Lower lobe of right lung (tissue), 2 donors: ENCODE results near the gene LGALS7B. TPM values are rescaled to one million over a fixed set of nuclear protein-coding genes. Genes with fewer than 3 reads are reported as not detected.
"Not testable (repeated sequence)": the region's sequence is repeated elsewhere in the genome, so short reads cannot be mapped to it uniquely, and the experiment has no call there.

Experiments
- ATAC-seq, 2 donors: fragments of 200-7000 bp; cut with Tn5 transposase; one replicate each; pipeline ENCODE4 v1.9.1; 2020 to 2022; ENCODE audit warnings: mild to moderate bottlenecking in 2 of 2, moderate library complexity in 2 of 2
- DNase-seq: peaks from one replicate; pipeline ENCODE4 v3.0.0-alpha.2; 2020
- H3K27ac ChIP-seq: fragments of 200-600 bp; one replicate; pipeline ENCODE4 v1.8.0; 2022
- H3K27me3 ChIP-seq: fragments of 200-600 bp; one replicate; pipeline ENCODE4 v1.8.0; 2022; ENCODE audit warnings: low read depth
- H3K36me3 ChIP-seq: fragments of 200-600 bp; one replicate; pipeline ENCODE4 v1.8.0; 2022; ENCODE audit warnings: mild to moderate bottlenecking
- H3K4me1 ChIP-seq: fragments of 200-600 bp; one replicate; pipeline ENCODE4 v1.8.0; 2022
- H3K4me3 ChIP-seq: fragments of 200-600 bp; one replicate; pipeline ENCODE4 v1.8.0; 2022; ENCODE audit warnings: mild to moderate bottlenecking
- H3K9me3 ChIP-seq: fragments of 200-600 bp; one replicate; pipeline ENCODE4 v1.8.0; 2022
- intact Hi-C: fragments of 100-400 bp; cut with DNase I; formaldehyde crosslinking; loops from one replicate; pipeline ENCODE4 v1.11.0; 2022
- total RNA-seq: library from RNA; stranded (reverse); fragmentation: NEBNext Ultra II Directional; extraction: Animal tissue kit (Norgen Biotek cat#: 25700); gene quantifications from one replicate; pipeline ENCODE4 v1.2.1, GENCODE V29; 2021
- TF ChIP-seq, protein P1 (sequence below): fragments of 200-600 bp; IDR thresholded peaks from one replicate; pipeline ENCODE4 v1.8.0; 2022; ENCODE audit warnings: antibody characterized with exemption, mild to moderate bottlenecking
- donor health status: DM: no; HTN: yes; CAD: no; lungs with severe emphysema.

LGALS7B gene
- total RNA-seq, 1 donor from 2014 or later, result not detected

DNA sequence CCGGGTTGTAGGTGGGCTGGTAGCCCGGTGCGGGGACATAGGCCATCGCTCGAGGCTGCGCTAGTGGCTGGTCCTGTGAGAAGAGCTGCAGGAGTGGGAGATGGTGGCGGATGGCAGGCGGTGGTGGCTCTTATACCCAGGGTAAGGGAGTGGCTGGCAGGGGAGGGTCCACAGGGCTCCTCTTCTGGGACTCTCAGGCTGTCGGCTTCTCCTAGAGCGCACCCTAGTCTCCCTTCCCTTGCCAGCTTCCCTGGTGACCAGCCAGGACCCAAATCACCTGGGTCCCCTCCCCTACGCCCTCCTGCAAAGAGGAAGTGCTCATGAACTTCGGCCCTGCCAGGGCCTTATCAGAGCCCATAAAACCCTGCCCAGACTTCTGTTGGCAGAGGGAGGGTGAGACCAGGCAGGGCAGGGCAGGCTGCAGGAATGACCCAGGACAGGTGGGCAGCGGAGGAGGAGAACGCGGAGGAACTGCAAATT is 23.9 kb downstream of the LGALS7B start, which contains the start of gene LGALS4:
Gene LGALS4, minus strand, starts transcription at position 105 of the 480 bp plus-strand sequence. Its CDS starts 59 bp downstream, at position 46.
- intact Hi-C loops, result no loop called here
- ATAC-seq (peak; percentile 49 to 53), DNase-seq (peak; percentile 52)
- no peak within 1 kb of the TSS for H3K4me3 ChIP-seq
- no peak within 1 kb of the TSS for H3K27ac ChIP-seq
- TF ChIP-seq, protein P1, sequence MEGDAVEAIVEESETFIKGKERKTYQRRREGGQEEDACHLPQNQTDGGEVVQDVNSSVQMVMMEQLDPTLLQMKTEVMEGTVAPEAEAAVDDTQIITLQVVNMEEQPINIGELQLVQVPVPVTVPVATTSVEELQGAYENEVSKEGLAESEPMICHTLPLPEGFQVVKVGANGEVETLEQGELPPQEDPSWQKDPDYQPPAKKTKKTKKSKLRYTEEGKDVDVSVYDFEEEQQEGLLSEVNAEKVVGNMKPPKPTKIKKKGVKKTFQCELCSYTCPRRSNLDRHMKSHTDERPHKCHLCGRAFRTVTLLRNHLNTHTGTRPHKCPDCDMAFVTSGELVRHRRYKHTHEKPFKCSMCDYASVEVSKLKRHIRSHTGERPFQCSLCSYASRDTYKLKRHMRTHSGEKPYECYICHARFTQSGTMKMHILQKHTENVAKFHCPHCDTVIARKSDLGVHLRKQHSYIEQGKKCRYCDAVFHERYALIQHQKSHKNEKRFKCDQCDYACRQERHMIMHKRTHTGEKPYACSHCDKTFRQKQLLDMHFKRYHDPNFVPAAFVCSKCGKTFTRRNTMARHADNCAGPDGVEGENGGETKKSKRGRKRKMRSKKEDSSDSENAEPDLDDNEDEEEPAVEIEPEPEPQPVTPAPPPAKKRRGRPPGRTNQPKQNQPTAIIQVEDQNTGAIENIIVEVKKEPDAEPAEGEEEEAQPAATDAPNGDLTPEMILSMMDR, result no peak
- H3K27me3 ChIP-seq, result no peaks in the 10 kb centered on the region
- H3K4me1 ChIP-seq, result peaks cover 8% of the 10 kb centered on the region
- H3K36me3 ChIP-seq, result peaks cover 34% of the 10 kb centered on the region
- no peaks in the 10 kb centered on the region for H3K9me3 ChIP-seq

DNA sequence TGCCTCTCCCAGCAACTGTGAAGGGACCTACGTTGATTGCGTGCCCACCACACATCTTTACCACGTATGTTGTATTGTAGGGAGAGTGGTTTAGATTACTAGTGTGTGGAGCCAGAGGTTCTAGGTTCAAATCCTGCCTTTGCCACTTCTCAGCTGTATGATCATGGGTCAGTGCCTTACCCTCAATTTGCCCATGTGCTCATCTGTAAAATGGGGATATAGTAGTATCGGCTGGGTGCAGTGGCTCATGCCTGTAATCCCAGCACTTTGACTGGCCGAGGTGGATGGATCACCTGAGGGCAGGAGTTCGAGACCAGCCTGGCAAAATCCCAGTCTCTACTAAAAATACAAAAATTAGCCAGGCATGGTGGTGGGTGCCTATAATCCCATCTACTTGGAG is 24.3 kb downstream of the LGALS7B start:
- Histone ChIP-seq H3K9me3 (no peaks in the 10 kb centered on the region), H3K4me1 (peaks cover 5% of the 10 kb centered on the region), H3K4me3 (no peak overlapping the region), H3K36me3 (peaks cover 38% of the 10 kb centered on the region), H3K27me3 (no peaks in the 10 kb centered on the region), H3K27ac (no peak overlapping the region)
- TF ChIP-seq, protein P1, result no peak
- DNase-seq (peak; percentile 3), ATAC-seq (no peak)
- intact Hi-C loops, result no loop called here

DNA sequence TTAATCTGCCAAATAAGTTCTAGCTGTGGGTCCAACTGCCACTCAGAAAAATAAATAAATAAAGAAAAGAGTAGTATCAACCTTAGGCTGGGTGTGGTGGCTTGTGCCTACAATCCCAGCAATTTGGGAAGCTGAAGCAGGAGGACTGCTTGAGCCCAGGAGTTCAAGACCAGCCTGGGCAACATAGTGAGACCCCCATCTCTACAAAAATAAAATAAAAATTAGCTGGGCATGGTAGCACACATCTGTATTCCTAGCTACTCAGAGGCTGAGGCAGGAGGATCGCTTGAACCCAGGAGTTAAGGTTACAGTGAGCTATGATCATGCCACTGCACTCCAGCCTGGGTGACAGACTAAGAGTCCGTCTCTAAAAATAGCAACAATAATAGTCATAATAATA is 24.9 kb downstream of the LGALS7B start:
- intact Hi-C loops, H3K27me3 ChIP-seq: not testable (repeated sequence)

DNA sequence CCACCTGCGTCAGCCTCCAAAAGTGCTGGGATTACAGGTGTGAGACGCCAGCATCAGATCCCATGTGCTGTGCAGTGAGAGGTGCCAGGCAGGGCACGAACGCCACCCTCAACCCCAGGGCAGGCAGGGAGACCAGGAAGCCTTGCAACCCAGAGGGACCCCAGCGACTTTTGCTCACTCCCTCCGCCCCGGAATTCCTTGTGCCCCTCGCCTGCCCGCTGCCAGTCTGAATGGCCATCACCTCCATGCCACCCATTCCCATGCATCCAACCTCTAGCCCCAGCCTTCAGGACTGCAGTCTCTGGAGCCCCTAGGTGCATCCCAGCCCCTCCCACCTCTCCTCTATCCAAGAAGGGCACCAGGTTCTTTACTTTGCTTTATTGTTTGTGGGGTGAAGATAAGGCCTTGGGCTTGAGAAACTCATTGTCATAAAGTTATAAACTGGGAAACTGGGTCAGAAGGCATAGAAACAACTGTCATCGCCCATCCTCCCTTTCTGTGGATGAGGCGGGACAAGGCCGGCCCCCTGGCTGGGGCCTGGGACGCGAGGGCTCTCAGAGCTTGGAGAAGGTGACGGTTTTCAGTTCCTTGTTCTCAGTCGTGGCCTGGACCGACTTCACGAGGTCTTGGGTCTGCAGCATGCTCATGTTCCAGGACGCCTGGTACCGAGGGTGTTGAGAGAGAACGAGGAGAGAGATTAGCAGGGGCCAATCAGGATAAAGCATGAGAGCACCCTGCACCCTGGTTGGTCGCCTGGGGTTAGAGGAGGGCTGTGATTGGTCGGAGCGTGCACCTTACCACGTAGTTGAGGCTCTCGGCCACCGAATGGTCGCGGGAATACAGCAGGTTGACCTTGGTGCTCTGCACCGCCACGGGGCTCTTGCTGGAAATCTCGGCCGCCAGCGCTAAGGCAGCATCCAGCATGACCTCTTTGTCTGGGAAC is 26.3 kb downstream of the LGALS7B start:
- no peaks in the 10 kb centered on the region for H3K27me3 ChIP-seq
- intact Hi-C loops, result no loop called here
- no peaks in the 10 kb centered on the region for H3K4me1 ChIP-seq
- no peak overlapping the region for H3K4me3 ChIP-seq
- peaks cover 52% of the 10 kb centered on the region for H3K36me3 ChIP-seq
- no peak for DNase-seq
- H3K27ac ChIP-seq, result no peak overlapping the region
- ATAC-seq, result no peak
- no peaks in the 10 kb centered on the region for H3K9me3 ChIP-seq
- TF ChIP-seq, protein P1, result no peak

More for the DNA sequence above, 24.9 kb downstream of the LGALS7B start:
- H3K4me1 ChIP-seq, H3K4me3 ChIP-seq, H3K9me3 ChIP-seq, H3K27ac ChIP-seq, DNase-seq, ATAC-seq: not testable (repeated sequence)
- peaks cover 42% of the 10 kb centered on the region for H3K36me3 ChIP-seq

DNA sequence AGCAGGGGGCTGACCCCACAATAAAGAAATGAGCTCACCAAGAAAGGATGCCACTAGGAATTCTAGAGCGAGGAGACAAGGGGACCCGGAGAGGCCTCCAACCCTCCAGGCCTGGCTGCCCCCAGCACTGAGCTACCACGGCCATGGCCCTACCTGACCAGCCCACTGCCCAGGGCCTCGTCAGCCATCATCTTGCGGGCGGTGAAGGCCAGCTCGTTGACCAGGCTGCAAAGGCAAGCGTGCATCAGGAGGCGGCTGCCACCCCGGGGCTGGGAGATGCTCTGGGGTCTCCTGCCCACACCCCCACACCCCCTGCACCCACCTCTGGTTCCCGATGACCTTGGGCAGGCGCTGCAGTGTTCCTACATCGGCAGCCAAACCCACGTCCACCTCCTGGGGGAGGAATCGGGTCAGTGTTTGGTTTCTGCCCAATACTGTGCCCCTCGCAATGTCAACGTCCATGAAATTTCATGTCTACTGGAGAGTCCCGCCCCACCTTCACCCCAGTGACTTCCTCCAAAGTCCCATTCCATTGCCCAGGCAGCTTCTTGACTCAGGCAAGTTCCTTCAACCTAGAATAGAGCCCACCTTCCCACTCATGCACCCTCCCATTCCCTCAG is 27.2 kb downstream of the LGALS7B start:
- intact Hi-C loops, result no loop called here
- no peak for ATAC-seq
- no peak for DNase-seq
- Histone ChIP-seq H3K27ac (no peak overlapping the region), H3K4me3 (no peak overlapping the region), H3K27me3 (no peaks in the 10 kb centered on the region), H3K9me3 (no peaks in the 10 kb centered on the region), H3K36me3 (peaks cover 56% of the 10 kb centered on the region), H3K4me1 (no peaks in the 10 kb centered on the region)
- TF ChIP-seq, protein P1, result no peak
